HEK293 (cell line): ENCODE data around the gene FLNC.

Source experiments
- CTCF ChIA-PET: fragments of 350-600 bp; formaldehyde crosslinking; extraction: SDS; loops from one replicate; lab custom pipeline; 2021; ENCODE audit warnings: antibody characterized with exemption; lab: Yijun Ruan, JAX
- POLR2A ChIA-PET: fragments of 300-600 bp; formaldehyde crosslinking; extraction: SDS; loops from one replicate; lab custom pipeline; 2020; ENCODE audit warnings: antibody characterized with exemption, inconsistent platforms; lab: Yijun Ruan, JAX
- H3K27ac ChIP-seq: fragments of 200-500 bp; sonication (Bioruptor generic); 2 replicates; pipeline ENCODE4 v1.5.1; 2014; ENCODE audit warnings: low read depth, low read length, control low read depth, inconsistent platforms; ENCODE audit errors: extremely low read depth
- H3K36me3 ChIP-seq, 2 experiments: fragments of 200-500 bp in 1 of 2; sonication (Bioruptor generic) in 1 of 2; 1 replicate in 1 of 2; 2 replicates in 1 of 2; pipeline ENCODE4 v1.5.1; 2014 to 2017; ENCODE audit warnings: inconsistent platforms in 2 of 2, low read length in 2 of 2; ENCODE audit not compliant: control insufficient read depth in 2 of 2, insufficient read depth in 1 of 2
- H3K4me1 ChIP-seq: fragments of 200-500 bp; sonication (Bioruptor generic); 2 replicates; pipeline ENCODE4 v1.5.1; 2014; ENCODE audit warnings: mild to moderate bottlenecking, low read length, inconsistent platforms; ENCODE audit not compliant: control insufficient read depth, insufficient read depth
- H3K4me3 ChIP-seq: 2 replicates; pipeline ENCODE4 v1.5.1; 2011; ENCODE audit warnings: low read depth, mild to moderate bottlenecking, control low read depth, low read length, moderate library complexity
- H3K9me3 ChIP-seq: fragments of 200-500 bp; sonication (Bioruptor generic); 2 replicates; pipeline ENCODE4 v1.5.1; 2014; ENCODE audit warnings: low read depth, low read length, inconsistent platforms; ENCODE audit not compliant: control insufficient read depth, insufficient read depth
- ELK4 ChIP-seq: IDR thresholded peaks from 2 replicates; pipeline ENCODE4 v1.6.1; 2011; ENCODE audit warnings: mild to moderate bottlenecking, low read depth, low read length, borderline replicate concordance
- FEZF1 ChIP-seq: fragments of 450-650 bp; formaldehyde crosslinking; IDR thresholded peaks from 2 replicates; pipeline ENCODE4 v1.5.1; 2016; ENCODE audit warnings: missing biosample characterization, missing genetic modification characterization
- GLI4 ChIP-seq: fragments of 450-650 bp; formaldehyde crosslinking; IDR thresholded peaks from 2 replicates; pipeline ENCODE4 v1.5.1; 2016; ENCODE audit warnings: missing biosample characterization, missing genetic modification characterization
- KLF1 ChIP-seq: fragments of 450-650 bp; formaldehyde crosslinking; IDR thresholded peaks from 2 replicates; pipeline ENCODE4 v1.5.1; 2016; ENCODE audit warnings: missing biosample characterization, missing genetic modification characterization
- PATZ1 ChIP-seq: fragments of 450-650 bp; formaldehyde crosslinking; IDR thresholded peaks from 2 replicates; pipeline ENCODE4 v1.5.1; 2016; ENCODE audit warnings: missing biosample characterization, missing genetic modification characterization
- REPIN1 ChIP-seq: fragments of 450-650 bp; formaldehyde crosslinking; IDR thresholded peaks from 2 replicates; pipeline ENCODE4 v1.5.1; 2017; ENCODE audit warnings: missing biosample characterization, missing genetic modification characterization, low read depth
- SCRT2 ChIP-seq: fragments of 450-650 bp; formaldehyde crosslinking; IDR thresholded peaks from 2 replicates; pipeline ENCODE4 v1.5.1; 2016; ENCODE audit warnings: missing biosample characterization, missing genetic modification characterization
- SETDB1 ChIP-seq: IDR thresholded peaks from one replicate; pipeline ENCODE4 v1.6.1; 2017; ENCODE audit warnings: mild to moderate bottlenecking, low read length, moderate library complexity, mixed read lengths; ENCODE audit not compliant: insufficient read length
- TCF7L2 ChIP-seq: IDR thresholded peaks from 2 replicates; pipeline ENCODE4 v1.6.1; 2011; ENCODE audit warnings: low read depth, mild to moderate bottlenecking, inconsistent platforms, low read length, moderate library complexity, borderline replicate concordance
- ZNF175 ChIP-seq: fragments of 450-650 bp; formaldehyde crosslinking; IDR thresholded peaks from 2 replicates; pipeline ENCODE4 v1.5.1; 2016; ENCODE audit warnings: missing biosample characterization, missing genetic modification characterization
- ZNF211 ChIP-seq: fragments of 450-650 bp; formaldehyde crosslinking; IDR thresholded peaks from 2 replicates; pipeline ENCODE4 v1.5.1; 2016; ENCODE audit warnings: low read depth, missing biosample characterization, missing genetic modification characterization
- ZNF24 ChIP-seq: fragments of 450-650 bp; formaldehyde crosslinking; IDR thresholded peaks from 2 replicates; pipeline ENCODE4 v1.5.1; 2016; ENCODE audit warnings: missing biosample characterization, missing genetic modification characterization
- ZNF274 ChIP-seq, 2 experiments: fragments of 200-500 bp in 1 of 2; fragments of 450-650 bp in 1 of 2; sonication (Bioruptor generic) in 1 of 2; formaldehyde crosslinking in 1 of 2; IDR thresholded peaks; 2 replicates each; pipeline versions ENCODE4 v1.5.1 to v1.6.1; 2014 to 2016; ENCODE audit warnings: borderline replicate concordance in 1 of 2, inconsistent platforms in 1 of 2, low read length in 1 of 2, missing biosample characterization in 1 of 2, missing genetic modification characterization in 1 of 2
- ZNF488 ChIP-seq: fragments of 450-650 bp; formaldehyde crosslinking; IDR thresholded peaks from 2 replicates; pipeline ENCODE4 v1.5.1; 2016; ENCODE audit warnings: missing biosample characterization, missing genetic modification characterization
- ZNF529 ChIP-seq: fragments of 450-650 bp; formaldehyde crosslinking; IDR thresholded peaks from 2 replicates; pipeline ENCODE4 v1.5.1; 2017; ENCODE audit warnings: missing genetic modification characterization, missing biosample characterization; ENCODE audit not compliant: insufficient replicate concordance
- ZNF530 ChIP-seq: fragments of 450-650 bp; formaldehyde crosslinking; IDR thresholded peaks from 2 replicates; pipeline ENCODE4 v1.5.1; 2016; ENCODE audit warnings: low read depth, missing biosample characterization, missing genetic modification characterization
- ZNF544 ChIP-seq: fragments of 450-650 bp; formaldehyde crosslinking; IDR thresholded peaks from 2 replicates; pipeline ENCODE4 v1.5.0; 2017; ENCODE audit warnings: missing biosample characterization, missing genetic modification characterization
- ZNF549 ChIP-seq: fragments of 450-650 bp; IDR thresholded peaks from 2 replicates; pipeline ENCODE4 v1.5.1; 2018; ENCODE audit warnings: missing biosample characterization, missing genetic modification characterization, mild to moderate bottlenecking, inconsistent platforms, moderate library complexity
- ZNF558 ChIP-seq: fragments of 450-650 bp; formaldehyde crosslinking; IDR thresholded peaks from 2 replicates; pipeline ENCODE4 v1.5.1; 2016; ENCODE audit warnings: missing biosample characterization, missing genetic modification characterization
- ZNF585B ChIP-seq: fragments of 450-650 bp; formaldehyde crosslinking; IDR thresholded peaks from 2 replicates; pipeline ENCODE4 v1.5.1; 2016; ENCODE audit warnings: missing biosample characterization, missing genetic modification characterization
- ZNF626 ChIP-seq: fragments of 450-650 bp; sonication (Bioruptor Pico); formaldehyde crosslinking; IDR thresholded peaks from 2 replicates; pipeline ENCODE4 v1.5.1; 2018; ENCODE audit warnings: missing biosample characterization, missing genetic modification characterization, inconsistent platforms
- ZNF768 ChIP-seq: fragments of 450-650 bp; formaldehyde crosslinking; IDR thresholded peaks from 2 replicates; pipeline ENCODE4 v1.5.1; 2018; ENCODE audit warnings: missing biosample characterization, mild to moderate bottlenecking, missing genetic modification characterization

The FLNC gene

GRCh38 chr7:128893251-128894100 lies 63.3 kb downstream of the FLNC start (continued):
- TF ChIP-seq ZNF488 (tag by site-specific recombination) (no peak), SCRT2 (no peak), PATZ1 (tag by site-specific recombination) (no peak), ELK4 (no peak), REPIN1 (tag by site-specific recombination) (no peak)

GRCh38 chr7:128894101-128894440 lies 63.9 kb downstream of the FLNC start:
- H3K4me1 ChIP-seq, result no peaks in the 10 kb centered on the region
- no peak overlapping the region for H3K4me3 ChIP-seq
- no peak overlapping the region for H3K27ac ChIP-seq
- no peaks in the 10 kb centered on the region for H3K36me3 ChIP-seq
- no peaks in the 10 kb centered on the region for H3K9me3 ChIP-seq
- no peak for TF ChIP-seq ZNF530 (tag by site-specific recombination)
- TF ChIP-seq TCF7L2, result no peak
- no peak for TF ChIP-seq ZNF768 (tag by site-specific recombination)
- no peak for TF ChIP-seq ZNF24 (tag by site-specific recombination)
- TF ChIP-seq KLF1 (tag by site-specific recombination), result no peak
- ChIA-PET CTCF (interaction anchor here (1.0 kb wide), 1 partner anchor 11 kb away, joined by 6 read pairs; no protein-coding TSS in a partner anchor), POLR2A (no interaction called here)

GRCh38 chr7:128895320-128895719 lies 65.1 kb downstream of the FLNC start:
- no peaks in the 10 kb centered on the region for H3K36me3 ChIP-seq
- no peak overlapping the region for H3K27ac ChIP-seq
- no peak overlapping the region for H3K4me3 ChIP-seq
- POLR2A ChIA-PET, result no interaction called here
- H3K4me1 ChIP-seq, result no peaks in the 10 kb centered on the region
- CTCF ChIA-PET, result interaction anchor here (1.5 kb wide), 1 partner anchor 12 kb away, joined by 4 read pairs; no protein-coding TSS in a partner anchor
- TF ChIP-seq GLI4 (no peak), ZNF175 (tag by site-specific recombination) (no peak), ZNF529 (tag by site-specific recombination) (no peak)
- no peaks in the 10 kb centered on the region for H3K9me3 ChIP-seq

- Histone ChIP-seq H3K36me3 (no peaks in the 10 kb centered on the region), H3K4me3 (no peak overlapping the region), H3K27ac (no peak overlapping the region), H3K4me1 (no peaks in the 10 kb centered on the region), H3K9me3 (no peaks in the 10 kb centered on the region)
- ChIA-PET CTCF (interaction anchor here (0.7 to 2.1 kb wide), 4 partner anchors 16 to 192 kb away, joined by 4 to 9 read pairs (median 4); no protein-coding TSS in a partner anchor), POLR2A (no interaction called here)
- peak; percentile 43; the same call in 1 of the 2 replicates for TF ChIP-seq ZNF558 (tag by site-specific recombination)
- no peak for TF ChIP-seq FEZF1 (tag by site-specific recombination)
- TF ChIP-seq ZNF549, result peak; percentile 60; the same call in 1 of the 2 replicates
- TF ChIP-seq ZNF544 (tag by site-specific recombination), result 0 out of 2 replicates have a peak, but pooled peaks have one; percentile 54
- peak; percentile 86; the same call in 1 of the 2 replicates for TF ChIP-seq ZNF626 (tag by site-specific recombination)
- TF ChIP-seq REPIN1 (tag by site-specific recombination), result no peak
- no peak for TF ChIP-seq ZNF585B (tag by site-specific recombination)
- TF ChIP-seq ZNF211 (tag by site-specific recombination), result 0 out of 2 replicates have a peak, but pooled peaks have one; percentile 24
- no peak for TF ChIP-seq ZNF274 (IDR thresholded peaks at IDR 0.05; ENCODE audit: low read length)
- TF ChIP-seq ZNF274 (tag by site-specific recombination; IDR thresholded peaks at IDR 0.05; ENCODE audit: borderline replicate concordance), result no peak
- TF ChIP-seq ZNF529 (tag by site-specific recombination), result peak; percentile 70
- peak; percentile 97 for TF ChIP-seq SETDB1
Measured at GRCh38 chr7:128899392-128899791, 69.2 kb downstream of the FLNC start.
